Measurements from ENCODE around the gene DUSP3. TPM values are rescaled to one million over a fixed set of nuclear protein-coding genes. Genes with fewer than 3 reads are reported as not detected.
A peak's percentile ranks its signal among the peaks of the same experiment; 100 is the strongest.

Gene DUSP3
- total and polyA plus RNA-seq, 2 of the 13 experiments (the other 11 are each of a cell fraction or from before 2014, with no cell fraction given), result 60.0 to 71.5 TPM

GRCh38 chr17:43778337-43779144 lies at the start of gene DUSP3 (continued):
- TF ChIP-seq HOMEZ (CRISPR knock-in tag; IDR thresholded peaks at IDR 0.05; ENCODE audit: low read depth), result no peak; the same call in 1 of the 2 replicates
- TF ChIP-seq CENPT (CRISPR knock-in tag; IDR thresholded peaks at IDR 0.05; ENCODE audit: low read depth), result peak; percentile 92
- TF ChIP-seq ZNF451 (CRISPR knock-in tag; IDR thresholded peaks at IDR 0.05), result peak; percentile 78; the same call in 1 of the 2 replicates
- TF ChIP-seq TBX2 (CRISPR knock-in tag; IDR thresholded peaks at IDR 0.05; ENCODE audit: borderline replicate concordance), result peak; percentile 78
- no peak for TF ChIP-seq CBX1 (IDR thresholded peaks at IDR 0.05; ENCODE audit: low read depth)
- no peak for TF ChIP-seq ZNF557 (CRISPR knock-in tag; IDR thresholded peaks at IDR 0.05)
- TF ChIP-seq SOX13 (IDR thresholded peaks at IDR 0.05), result no peak; the same call in 1 of the 2 replicates
- TF ChIP-seq SOX13 (CRISPR knock-in tag; conservative IDR thresholded peaks at IDR 0.05 in 1 of 2, IDR thresholded peaks at IDR 0.05 in 1 of 2), result peak in 1 of 2 experiments; percentile 16; a peak in 2 of 4 replicates
- TF ChIP-seq NCOA2 (CRISPR knock-in tag; IDR thresholded peaks at IDR 0.05), result peak; percentile 6; the same call in 1 of the 2 replicates
- no peak; the same call in 1 of the 2 replicates for TF ChIP-seq ZNF570 (CRISPR knock-in tag; IDR thresholded peaks at IDR 0.05; ENCODE audit: borderline replicate concordance)
- peak; percentile 84; the same call in 1 of the 2 replicates for TF ChIP-seq ZNF224 (CRISPR knock-in tag; IDR thresholded peaks at IDR 0.05)
- no peak; the same call in 1 of the 2 replicates for TF ChIP-seq ZMAT5 (CRISPR knock-in tag; IDR thresholded peaks at IDR 0.05; ENCODE audit: borderline replicate concordance, low read depth)
- peak; percentile 23 for TF ChIP-seq ZBTB7B (CRISPR knock-in tag; IDR thresholded peaks at IDR 0.05)
- peak; percentile 6; the same call in 1 of the 2 replicates for TF ChIP-seq ZNF12 (CRISPR knock-in tag; IDR thresholded peaks at IDR 0.05)
- TF ChIP-seq SETDB1 (CRISPR knock-in tag; IDR thresholded peaks at IDR 0.05; ENCODE audit: borderline replicate concordance), result no peak
- TF ChIP-seq MIER2 (CRISPR knock-in tag; IDR thresholded peaks at IDR 0.05), result no peak
- no peak for TF ChIP-seq ELK4 (CRISPR knock-in tag; IDR thresholded peaks at IDR 0.05; ENCODE audit: borderline replicate concordance)
- no peak; the same call in none of the 2 replicates for TF ChIP-seq CBX5 (CRISPR knock-in tag; IDR thresholded peaks at IDR 0.05; ENCODE audit: borderline replicate concordance)
- TF ChIP-seq ZNF749 (CRISPR knock-in tag; IDR thresholded peaks at IDR 0.05; ENCODE audit: borderline replicate concordance), result peak; percentile 83; the same call in 1 of the 2 replicates
- TF ChIP-seq ZFP1 (CRISPR knock-in tag; IDR thresholded peaks at IDR 0.05), result no peak
- TF ChIP-seq ZBTB44 (CRISPR knock-in tag; IDR thresholded peaks at IDR 0.05), result peak; percentile 41; the same call in 1 of the 2 replicates
- no peak; the same call in 1 of the 2 replicates for TF ChIP-seq CENPBD1 (CRISPR knock-in tag; IDR thresholded peaks at IDR 0.05; ENCODE audit: borderline replicate concordance, low read depth)
- no peak for TF ChIP-seq LCORL (IDR thresholded peaks at IDR 0.05)
- TF ChIP-seq LCORL (CRISPR knock-in tag; IDR thresholded peaks at IDR 0.05), result peak; percentile 90
